PC-3 (cell line): ENCODE measurements around the gene CEP104. TPM values are rescaled to one million over a fixed set of nuclear protein-coding genes. Genes with fewer than 3 reads are reported as not detected.

ENCODE experiments used
- ATAC-seq: fragments of 200-7000 bp; cut with Tn5 transposase; 2 replicates; pipeline ENCODE4 v1.9.1; 2020; ENCODE audit warnings: mild to moderate bottlenecking, moderate library complexity
- BruUV-seq: library from RNA; stranded (reverse); fragments of 400-500 nt; replicated peaks from 2 replicates; lab custom pipeline; 2021; lab: Mats Ljungman, UMichigan
- CTCF ChIA-PET: fragments of 300-600 bp; sonication (Branson Sonifier 250); formaldehyde crosslinking; loops from one replicate; lab custom pipeline; 2022; ENCODE audit warnings: antibody characterized with exemption; lab: Charles Lee
- POLR2A ChIA-PET: fragments of 300-600 bp; sonication (Branson Sonifier 250); formaldehyde crosslinking; loops from one replicate; lab custom pipeline; 2022; ENCODE audit warnings: antibody characterized with exemption; ENCODE audit not compliant: unreplicated experiment; lab: Charles Lee
- DNase-seq: peaks from one replicate; pipeline ENCODE4 v3.0.0-alpha.2; 2015
- H2AFZ ChIP-seq: fragments of 300-600 bp; sonication (generic); 2 replicates; pipeline ENCODE4 v1.6.0; 2016; ENCODE audit warnings: antibody characterized with exemption, low read length
- H3F3A ChIP-seq: fragments of 300-600 bp; sonication (generic); one replicate; pipeline ENCODE4 v1.6.0; 2017; ENCODE audit warnings: antibody characterized with exemption, low read length, control low read depth, mild to moderate bottlenecking; ENCODE audit not compliant: unreplicated experiment
- H3K27ac ChIP-seq: fragments of 300-600 bp; sonication (generic); 2 replicates; pipeline ENCODE4 v1.5.1; 2016; ENCODE audit warnings: mild to moderate bottlenecking, low read length
- H3K27me3 ChIP-seq: fragments of 300-600 bp; sonication (generic); 2 replicates; pipeline ENCODE4 v1.6.1; 2016; ENCODE audit warnings: low read length, mixed read lengths
- H3K36me3 ChIP-seq: fragments of 300-600 bp; sonication (generic); 2 replicates; pipeline ENCODE4 v1.6.1; 2016; ENCODE audit warnings: low read depth, mixed run types, low read length, mixed read lengths
- H3K4me1 ChIP-seq: fragments of 300-600 bp; sonication (generic); 2 replicates; pipeline ENCODE4 v1.5.1; 2016; ENCODE audit warnings: low read length; ENCODE audit not compliant: insufficient read depth
- H3K4me2 ChIP-seq: fragments of 300-600 bp; sonication (generic); 2 replicates; pipeline ENCODE4 v1.6.0; 2016; ENCODE audit warnings: low read length
- H3K4me3 ChIP-seq: fragments of 300-600 bp; sonication (generic); 2 replicates; pipeline ENCODE4 v1.5.1; 2016; ENCODE audit warnings: mild to moderate bottlenecking, low read length, mixed read lengths
- H3K79me2 ChIP-seq: fragments of 300-600 bp; sonication (generic); 2 replicates; pipeline ENCODE4 v1.6.1; 2017; ENCODE audit warnings: low read length, mixed read lengths
- H3K9ac ChIP-seq: fragments of 300-600 bp; sonication (generic); 2 replicates; pipeline ENCODE4 v1.6.0; 2016; ENCODE audit warnings: mild to moderate bottlenecking, low read length
- H3K9me2 ChIP-seq: fragments of 300-600 bp; sonication (generic); replicated peaks from 2 replicates; pipeline ENCODE4 v1.6.1; 2016; ENCODE audit warnings: mixed run types, low read length, mixed read lengths
- H3K9me3 ChIP-seq: fragments of 300-600 bp; sonication (generic); 2 replicates; pipeline ENCODE4 v1.6.1; 2016; ENCODE audit warnings: low read length, mixed read lengths
- H4K20me1 ChIP-seq: fragments of 300-600 bp; sonication (generic); 2 replicates; pipeline ENCODE4 v1.6.1; 2016; ENCODE audit warnings: low read length, mixed read lengths
- CTCF ChIP-seq: fragments of 300-600 bp; sonication (generic); conservative IDR thresholded peaks from 2 replicates; pipeline ENCODE4 v1.5.1; 2017; ENCODE audit warnings: antibody characterized with exemption, low read depth, mild to moderate bottlenecking, low read length
- EZH2 ChIP-seq: fragments of 300-600 bp; sonication (generic); IDR thresholded peaks from one replicate; pipeline ENCODE4 v1.6.1; 2017; ENCODE audit warnings: antibody characterized with exemption, mild to moderate bottlenecking, low read length; ENCODE audit not compliant: unreplicated experiment
- EZH2phosphoT487 ChIP-seq: fragments of 300-600 bp; sonication (generic); IDR thresholded peaks from 2 replicates; pipeline ENCODE4 v1.6.1; 2018; ENCODE audit warnings: mild to moderate bottlenecking, antibody characterized with exemption, low read length, borderline replicate concordance
- intact Hi-C: fragments of 100-400 bp; cut with micrococcal nuclease; formaldehyde crosslinking; loops from 2 replicates; pipeline ENCODE4 v1.9.0; 2023
- total RNA-seq: library from RNA; depleted of rRNA; stranded (reverse); fragments of >200 nt; gene quantifications from 2 replicates; pipeline ENCODE4 v1.2.3, GENCODE V29; 2014

Gene CEP104
- total RNA-seq, 1 experiment from 2014 or later, result 64.1 TPM

GRCh38 chr1:3819771-3820200 is 37.2 kb downstream of the CEP104 start:
- Histone ChIP-seq H3K36me3 (peaks cover 20% of the 10 kb centered on the region), H3K4me1 (no peaks in the 10 kb centered on the region), H3K9me3 (no peaks in the 10 kb centered on the region), H4K20me1 (no peaks in the 10 kb centered on the region), H3K9me2 (no peaks in the 10 kb centered on the region), H3K27ac (no peak overlapping the region), H3K79me2 (no peaks in the 10 kb centered on the region), H3K9ac (no peak overlapping the region), H2AFZ (no peak overlapping the region), H3K27me3 (no peaks in the 10 kb centered on the region), H3K4me2 (no peak overlapping the region), H3F3A (no peaks in the 10 kb centered on the region), H3K4me3 (no peak overlapping the region)
- ATAC-seq, result no peak
- TF ChIP-seq CTCF (no peak), EZH2 (no peak), EZH2phosphoT487 (no peak)
- ChIA-PET CTCF (no interaction called here), POLR2A (no interaction called here)
- DNase-seq, result no peak
- BruUV-seq, result no TSS peak
- intact Hi-C loops, result no loop called here

GRCh38 chr1:3817821-3818597 is 39.0 kb downstream of the CEP104 start:
- Histone ChIP-seq H3K9me3 (no peaks in the 10 kb centered on the region), H3K4me2 (no peak overlapping the region), H3K9me2 (no peaks in the 10 kb centered on the region), H3K36me3 (peaks cover 14% of the 10 kb centered on the region; the same call in 1 of the 2 replicates), H3K27ac (no peak overlapping the region), H3K9ac (no peak overlapping the region), H3K4me1 (no peaks in the 10 kb centered on the region), H3F3A (no peaks in the 10 kb centered on the region), H3K27me3 (no peaks in the 10 kb centered on the region), H3K4me3 (no peak overlapping the region), H2AFZ (no peak overlapping the region), H4K20me1 (no peaks in the 10 kb centered on the region), H3K79me2 (no peaks in the 10 kb centered on the region)
- POLR2A ChIA-PET, result no interaction called here
- DNase-seq (no peak), ATAC-seq (no peak)
- intact Hi-C loops, result no loop called here
- TF ChIP-seq EZH2 (no peak), EZH2phosphoT487 (no peak), CTCF (no peak)
- no TSS peak for BruUV-seq
- CTCF ChIA-PET, result no interaction called here

- ATAC-seq (no peak), DNase-seq (no peak)
- Histone ChIP-seq H3K4me1 (no peaks in the 10 kb centered on the region), H3K79me2 (no peaks in the 10 kb centered on the region), H3K27ac (no peak overlapping the region), H3K27me3 (no peaks in the 10 kb centered on the region), H3F3A (no peaks in the 10 kb centered on the region), H3K4me2 (no peak overlapping the region), H4K20me1 (no peaks in the 10 kb centered on the region), H3K36me3 (peaks cover 8% of the 10 kb centered on the region; the same call in 1 of the 2 replicates), H2AFZ (no peak overlapping the region), H3K4me3 (no peak overlapping the region), H3K9me2 (no peaks in the 10 kb centered on the region), H3K9me3 (no peaks in the 10 kb centered on the region), H3K9ac (no peak overlapping the region)
- TF ChIP-seq EZH2 (no peak), EZH2phosphoT487 (no peak), CTCF (no peak)
- ChIA-PET CTCF (no interaction called here), POLR2A (no interaction called here)
- intact Hi-C loops, result no loop called here
- BruUV-seq, result no TSS peak
These were observed 39.8 kb downstream of the CEP104 start for GRCh38 chr1:3817138-3817740.
